Stimulated activated CD8-positive, alpha-beta memory T cell treated with anti-CD3 and anti-CD28 coated beads, Interleukin-7, amount 100 ng/mL, for 1 hour (primary cell): ENCODE measurements around the gene TBX3.

Experiments
- DNase-seq, 2 donors: peaks; one replicate each; pipeline ENCODE4 v3.0.0-alpha.2; 2020; ENCODE audit warnings: low read depth in 2 of 2

TBX3 gene

DNA sequence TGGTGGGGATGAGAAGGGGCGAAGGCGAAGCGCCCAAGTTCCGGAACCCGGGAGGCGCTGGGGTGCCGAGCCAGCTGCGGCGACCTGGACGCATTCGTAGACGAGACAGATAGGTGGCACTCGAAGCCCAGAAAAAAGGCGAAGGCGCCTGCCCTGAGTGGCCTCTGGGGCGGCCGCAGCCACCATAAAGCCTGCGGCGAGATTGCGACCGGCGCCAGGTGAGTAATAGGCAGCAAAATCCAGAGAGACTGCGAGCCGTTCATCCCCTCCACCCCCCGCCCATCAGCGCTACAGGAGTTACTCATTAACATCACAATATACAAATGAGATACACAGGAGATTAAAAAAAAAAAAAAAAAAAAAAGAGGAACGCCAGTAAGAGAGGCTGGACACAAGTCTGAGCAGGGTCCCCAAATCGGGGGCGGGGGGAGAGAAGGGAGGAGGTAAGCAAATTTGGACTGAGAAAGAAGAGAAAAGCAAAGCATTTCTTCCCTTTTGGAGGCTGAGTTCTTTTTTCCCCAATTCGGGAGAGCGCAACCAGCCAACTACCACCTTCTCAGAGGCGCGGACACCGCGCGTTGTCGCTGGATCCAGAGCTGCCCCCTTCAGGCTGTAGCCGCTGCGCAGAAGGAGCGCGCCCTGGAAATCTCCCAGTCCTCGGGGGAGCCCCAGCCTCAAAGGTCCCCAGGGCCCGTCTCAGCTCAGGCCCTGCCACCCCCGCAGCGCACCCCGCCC, 15.7 kb downstream of the TBX3 start:
- DNase-seq: no peak

DNA sequence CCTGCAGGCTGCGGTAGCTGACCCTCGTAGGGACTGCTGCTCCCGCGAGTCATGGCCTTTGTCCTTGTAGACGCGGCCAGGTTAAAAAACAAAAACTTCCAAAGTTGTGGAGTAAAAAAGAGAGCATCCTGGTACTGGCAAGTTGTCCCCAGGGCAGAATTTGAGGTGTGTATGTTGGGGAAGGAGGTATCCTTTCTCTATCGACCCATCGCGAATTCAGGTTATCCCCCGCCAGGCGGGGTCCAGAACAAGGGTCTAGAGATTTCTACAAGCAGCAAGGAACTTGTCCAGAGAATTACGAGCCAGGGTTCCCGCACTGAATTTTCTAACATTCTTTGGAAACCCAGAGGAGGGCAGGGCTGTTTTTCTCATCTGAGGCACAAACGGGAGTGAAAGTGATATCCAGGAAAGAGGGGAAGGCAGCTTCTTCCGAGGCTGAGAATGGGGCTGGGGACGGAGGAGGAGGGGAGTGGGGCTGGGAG, 16.3 kb downstream of the TBX3 start:
- DNase-seq: no peak

DNA sequence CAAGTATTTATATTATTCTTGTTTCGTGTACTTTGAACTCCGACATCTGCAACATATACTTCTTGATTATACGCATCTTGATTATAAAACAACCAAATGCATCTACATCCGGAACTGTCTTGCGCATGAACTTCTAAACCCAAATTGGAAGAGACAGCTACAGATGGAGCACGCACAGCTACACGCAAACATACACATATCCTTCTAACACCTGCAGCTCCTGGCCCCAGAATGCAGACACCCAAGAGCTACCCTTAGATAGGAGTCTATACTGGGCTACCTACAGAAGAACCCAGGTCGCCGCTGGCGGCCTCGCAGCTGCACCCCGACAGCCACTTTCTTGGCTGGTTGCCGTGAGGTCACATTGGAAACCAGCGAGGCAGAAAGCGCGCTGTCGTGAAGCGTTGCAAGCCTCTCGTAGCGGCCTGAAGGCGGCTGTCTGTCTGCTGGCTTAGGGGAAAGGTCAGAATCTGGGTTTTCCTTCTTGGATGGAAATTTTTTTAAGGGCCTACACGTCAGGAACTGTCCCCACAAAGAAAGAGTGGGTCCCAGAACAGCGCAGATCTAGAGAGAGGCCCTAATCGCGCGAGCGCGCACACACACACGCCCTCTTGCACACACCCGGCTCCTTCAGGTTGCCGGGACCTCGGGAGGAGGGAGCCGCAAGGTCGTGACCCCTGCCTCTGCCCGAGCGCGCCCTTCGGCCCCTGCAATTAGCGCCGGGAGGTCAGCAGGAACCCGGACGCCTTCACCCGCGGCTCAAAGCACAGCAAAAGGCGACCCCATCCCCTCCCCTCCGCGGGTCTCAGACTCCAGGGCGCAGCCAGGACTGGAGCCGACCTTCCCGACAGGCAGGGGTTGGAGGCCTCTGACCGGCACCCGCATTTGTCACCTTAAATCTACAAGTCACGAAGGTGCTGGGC, 17.0 kb downstream of the TBX3 start:
- no peak for DNase-seq

DNA sequence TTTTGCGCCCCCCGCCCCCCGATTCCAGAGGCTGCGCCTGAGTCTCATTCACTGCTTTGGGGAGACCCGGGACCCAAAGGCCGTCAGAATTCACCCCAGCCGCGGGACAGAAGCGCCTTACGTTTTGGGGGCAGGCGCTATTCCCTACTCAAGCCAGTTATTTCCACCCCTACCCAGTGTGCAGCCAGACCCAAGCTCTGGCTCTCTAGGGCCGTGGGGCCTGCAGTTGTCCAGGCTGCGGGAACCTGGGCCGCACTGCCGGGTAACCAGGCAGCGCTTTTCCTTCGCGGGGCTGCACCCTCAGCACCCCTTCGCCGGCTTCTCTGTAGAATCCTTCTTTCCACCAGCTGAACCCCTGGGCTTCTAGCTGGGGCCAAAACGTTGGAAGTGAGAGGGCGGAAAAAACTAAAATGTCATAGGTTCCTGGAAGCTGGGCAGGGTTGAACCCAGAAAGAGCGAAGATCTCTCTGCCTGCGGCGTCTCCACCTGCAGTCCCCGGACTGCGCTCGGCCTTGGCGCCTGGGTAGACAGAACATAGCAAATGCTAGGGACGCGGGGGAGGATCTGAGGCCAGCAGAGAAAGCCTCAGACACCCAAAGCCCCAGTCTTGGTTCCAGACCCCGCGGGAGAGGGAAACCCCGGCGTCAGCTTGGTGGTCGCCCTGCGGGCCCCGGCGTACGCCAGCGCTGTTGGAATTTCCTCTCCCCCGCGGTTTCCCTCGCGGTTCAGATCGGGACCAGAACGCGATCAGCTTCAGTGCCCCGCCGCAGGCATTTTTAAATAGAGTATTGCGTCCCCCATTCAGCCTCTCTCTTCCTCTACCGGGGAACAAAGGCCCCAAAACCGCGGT, 18.3 kb downstream of the TBX3 start:
- no peak for DNase-seq

DNA sequence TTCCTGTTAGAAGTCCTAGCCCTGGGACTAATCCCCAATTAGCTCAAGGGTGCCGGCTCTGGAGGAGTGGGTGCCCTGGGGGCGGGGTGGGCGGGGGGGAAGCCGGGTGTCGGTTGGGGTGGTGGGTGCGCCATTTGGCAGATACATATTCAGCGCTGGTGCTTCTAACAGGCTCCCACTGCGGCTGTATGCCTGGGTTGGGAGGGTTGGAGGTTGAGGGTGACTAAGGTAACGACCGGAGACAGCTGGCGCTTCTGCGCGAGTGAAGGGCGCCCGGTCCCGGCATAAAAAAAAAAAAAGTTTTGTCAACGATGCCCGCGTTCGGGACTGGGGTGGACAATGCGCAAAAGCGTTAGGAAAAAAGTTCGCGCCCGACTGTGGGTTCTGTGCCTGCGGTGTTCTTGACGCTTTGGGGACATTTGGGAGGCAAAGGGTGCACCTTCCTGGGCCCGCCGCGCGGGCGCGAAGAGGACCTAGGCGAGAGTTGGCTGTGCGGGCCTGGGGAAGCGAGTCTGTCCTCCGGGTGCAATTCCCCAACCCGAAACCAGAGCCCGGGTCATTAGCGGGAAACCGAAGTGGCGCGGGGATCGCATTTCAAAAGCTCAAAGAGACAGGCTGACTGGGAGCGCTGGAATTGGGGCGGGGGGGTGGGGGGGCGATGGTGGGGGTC, 19.2 kb downstream of the TBX3 start:
- DNase-seq: no peak

DNA sequence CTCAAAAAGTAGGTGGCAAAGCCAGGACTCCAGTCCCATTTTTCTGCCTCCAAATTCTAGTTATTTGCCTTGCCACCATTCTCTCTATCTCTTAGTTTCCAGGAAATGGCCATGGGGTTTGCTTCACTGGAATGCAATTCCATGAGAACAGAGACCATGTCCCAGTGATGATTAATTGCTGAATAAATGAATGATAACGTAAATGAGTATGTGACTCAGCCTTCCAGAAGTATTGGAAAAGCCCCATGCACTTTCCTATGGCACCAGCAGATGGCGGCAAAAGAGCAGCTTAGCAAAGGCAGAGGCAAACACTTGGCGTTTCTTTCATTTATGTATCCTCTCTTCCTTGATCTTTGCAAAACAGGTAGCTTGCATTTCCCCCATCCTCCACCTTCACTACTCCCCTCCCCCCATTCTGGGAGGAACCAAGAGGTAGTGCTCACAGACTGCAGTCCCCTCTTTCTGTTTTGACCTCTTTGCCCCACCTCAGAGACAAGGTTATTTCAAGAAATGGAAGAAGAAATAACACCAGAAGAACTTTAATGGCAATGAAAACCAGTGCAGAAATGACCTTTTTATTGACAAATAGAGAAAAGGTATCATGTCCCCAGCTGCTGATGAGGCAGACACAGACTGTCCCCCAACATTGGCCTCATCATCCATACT, 21.3 kb downstream of the TBX3 start:
- DNase-seq: peak; percentile 20 to 45

DNA sequence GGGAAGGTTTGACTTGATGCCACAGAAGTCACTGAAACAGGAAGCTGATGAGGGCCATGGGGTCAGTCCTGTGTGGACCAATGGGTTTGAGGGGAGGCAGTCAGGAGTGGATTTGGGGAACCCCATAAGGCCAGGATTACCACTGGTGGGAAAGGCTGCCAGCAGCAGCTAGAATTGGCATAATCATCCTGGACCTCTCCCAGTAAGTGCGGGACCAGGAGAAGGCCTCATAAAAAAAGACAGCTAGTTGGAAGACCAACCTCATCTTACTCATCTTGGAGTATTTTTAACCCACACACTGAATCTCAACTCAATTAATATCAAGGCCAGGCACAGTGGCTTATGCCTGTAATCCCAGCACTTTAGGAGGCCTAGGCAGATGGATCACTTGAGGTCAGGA, 22.7 kb downstream of the TBX3 start:
- DNase-seq: no peak

DNA sequence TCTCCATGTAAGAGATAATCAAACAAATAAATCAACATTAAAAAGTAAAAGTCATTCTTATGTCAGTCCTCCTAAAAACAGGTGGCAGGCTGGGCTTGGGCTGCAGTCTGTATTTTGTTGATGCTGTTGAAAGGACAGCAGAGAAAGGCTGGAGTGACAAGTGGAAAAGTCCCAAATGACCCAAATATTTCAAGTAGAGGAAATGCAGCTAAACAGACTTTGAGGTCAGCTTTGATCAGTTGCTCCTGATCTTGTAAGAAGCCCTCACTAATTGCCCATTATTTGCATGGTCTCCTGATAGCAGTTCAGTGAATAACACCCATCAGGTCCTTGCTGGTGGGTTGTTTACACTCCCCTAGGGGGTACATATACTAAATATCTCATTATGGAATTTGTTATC, 24.9 kb downstream of the TBX3 start:
- DNase-seq: no peak

DNA sequence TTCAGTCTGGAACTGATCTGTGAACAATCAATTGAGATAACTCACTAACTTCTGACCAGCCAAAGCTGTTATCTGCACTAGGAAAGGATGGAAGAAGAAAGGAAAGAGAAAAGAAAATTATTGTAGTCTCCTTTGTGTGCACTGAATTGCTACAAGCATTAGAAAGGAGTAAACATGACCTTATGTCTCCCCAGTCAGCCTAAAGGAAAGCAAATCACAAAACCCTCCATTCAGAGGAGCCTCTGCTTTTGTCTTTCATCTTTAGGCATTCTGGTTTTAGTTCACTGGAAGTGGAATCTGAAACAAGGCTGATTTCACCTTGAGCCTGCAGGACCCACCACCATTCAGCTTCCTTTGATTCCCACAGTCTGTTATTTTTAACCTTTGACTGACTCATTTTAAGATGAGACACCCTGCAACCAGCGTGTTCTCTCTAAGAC, 26.0 kb downstream of the TBX3 start:
- no peak for DNase-seq

DNA sequence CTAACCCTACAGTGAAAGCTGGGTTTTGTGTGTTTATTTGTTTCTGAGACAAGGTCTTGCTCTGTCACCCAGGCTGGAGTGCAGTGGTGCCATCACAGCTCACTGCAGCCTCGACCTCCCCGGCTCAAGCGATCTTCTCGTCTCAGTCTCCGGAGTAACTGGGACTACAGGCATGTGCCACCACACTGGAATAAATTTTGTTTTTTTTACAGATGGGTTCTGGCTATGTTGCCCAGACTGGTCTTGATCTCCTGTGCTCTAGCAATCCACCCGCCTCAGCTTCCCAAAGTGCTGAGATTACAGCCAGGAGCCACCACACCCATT, 26.4 kb downstream of the TBX3 start:
- DNase-seq: no peak

DNA sequence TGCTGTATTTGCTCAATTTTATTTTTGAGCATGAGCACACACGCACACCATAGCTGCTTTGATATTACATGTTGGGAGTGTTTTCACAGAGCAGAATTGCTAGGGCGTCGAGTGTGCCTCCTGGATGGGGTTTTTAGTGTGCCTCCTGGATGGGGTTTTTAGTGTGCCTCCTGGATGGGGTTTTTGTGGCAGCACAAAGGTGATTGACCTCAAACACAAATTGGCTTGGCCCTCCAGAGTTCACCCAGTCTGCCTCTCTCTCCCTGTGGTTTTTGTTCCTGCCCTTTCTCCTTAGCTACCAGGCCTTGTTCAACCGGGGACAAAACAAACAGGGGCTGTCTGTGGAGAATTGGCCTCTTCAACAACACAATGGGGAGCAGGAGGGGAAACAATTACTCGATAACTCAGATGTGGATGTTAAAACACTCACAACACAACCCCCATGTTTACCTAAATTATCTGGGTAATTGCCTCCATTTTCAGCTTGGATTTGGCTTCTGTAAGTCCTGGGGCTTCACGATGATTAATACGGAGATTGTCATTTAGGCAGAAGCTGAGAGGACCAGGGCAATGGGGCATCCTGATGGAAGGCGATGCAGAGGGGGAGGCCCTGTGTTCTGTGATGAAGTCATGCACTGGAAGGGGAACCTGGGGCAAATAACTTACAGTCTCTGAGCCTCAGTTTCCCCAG, 26.9 kb downstream of the TBX3 start:
- no peak for DNase-seq

DNA sequence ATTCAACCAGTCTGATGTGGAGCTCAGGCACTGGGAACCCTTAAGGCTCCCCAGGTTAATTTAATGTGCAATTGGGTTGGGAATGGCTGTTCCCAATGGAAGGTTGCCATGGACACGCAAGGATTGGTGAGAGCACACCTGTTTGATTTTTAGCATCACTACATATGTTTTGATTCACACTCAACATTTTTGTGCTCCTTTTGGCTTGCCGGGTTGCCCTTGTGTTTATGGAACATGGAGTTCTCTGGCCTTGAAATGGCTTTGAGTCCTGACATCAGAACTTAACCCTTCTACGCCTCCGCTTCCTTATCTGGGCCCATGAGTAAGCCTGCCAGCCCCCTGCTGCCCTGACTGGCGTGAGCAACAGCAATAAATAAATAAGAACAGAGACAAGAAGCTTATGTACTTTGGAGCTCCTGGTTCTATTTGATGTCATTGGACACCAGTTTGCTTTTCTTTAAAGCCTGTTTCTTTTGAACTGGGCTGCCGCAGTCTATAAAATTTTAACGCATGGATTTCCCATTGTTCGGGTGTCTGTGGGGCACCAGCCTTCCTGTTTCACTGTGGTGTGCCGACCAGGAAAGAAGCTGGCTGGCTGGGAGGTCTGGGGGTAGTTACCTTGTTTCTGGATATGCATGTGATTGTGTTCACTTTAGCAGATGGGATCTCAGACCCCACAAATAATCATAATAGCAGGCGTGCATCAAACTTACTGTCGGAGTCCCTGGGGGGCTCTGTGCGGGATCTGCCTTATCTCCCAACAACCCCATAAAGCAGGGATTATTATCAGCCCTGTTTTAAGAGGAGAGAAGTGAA, 27.8 kb downstream of the TBX3 start:
- no peak for DNase-seq

DNA sequence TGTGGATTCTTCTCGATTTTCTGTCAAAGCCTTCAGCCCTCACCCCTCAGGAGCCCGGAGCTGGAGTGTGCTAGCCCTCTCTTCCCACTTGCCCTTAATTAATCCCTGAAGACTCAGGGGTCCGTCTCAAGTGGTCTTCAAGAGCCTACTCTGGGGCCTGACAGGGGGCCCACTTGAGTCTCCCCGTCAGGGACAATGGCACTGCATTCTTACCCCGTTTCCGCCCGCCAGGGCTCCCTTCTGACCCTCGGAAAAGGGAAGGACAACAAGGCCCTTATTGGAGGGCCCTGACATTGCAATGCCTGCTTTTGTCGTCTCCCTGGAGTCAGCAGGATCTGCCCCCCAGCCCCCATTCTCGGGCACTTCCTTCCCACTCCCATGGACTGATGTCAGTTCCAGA, 34.4 kb downstream of the TBX3 start:
- no peak for DNase-seq

DNA sequence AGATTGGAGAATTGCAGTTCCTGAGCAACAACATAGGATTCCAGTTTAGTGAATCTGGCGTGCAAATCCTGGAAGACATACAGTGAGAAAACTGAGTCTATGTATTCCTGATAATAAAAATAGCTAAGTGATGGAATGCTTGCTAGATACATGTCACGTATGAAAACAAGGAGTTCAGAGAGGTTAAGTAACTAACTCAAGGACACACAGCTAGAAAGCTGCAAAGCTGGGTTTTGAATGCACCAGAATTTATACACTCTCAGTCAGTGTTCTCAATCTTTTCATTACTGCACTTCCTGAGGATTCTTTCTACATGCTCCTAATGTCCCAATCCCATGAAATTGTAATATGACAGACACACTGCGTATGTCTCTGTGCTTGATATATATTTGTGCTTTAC, 35.3 kb downstream of the TBX3 start:
- no peak for DNase-seq

DNA sequence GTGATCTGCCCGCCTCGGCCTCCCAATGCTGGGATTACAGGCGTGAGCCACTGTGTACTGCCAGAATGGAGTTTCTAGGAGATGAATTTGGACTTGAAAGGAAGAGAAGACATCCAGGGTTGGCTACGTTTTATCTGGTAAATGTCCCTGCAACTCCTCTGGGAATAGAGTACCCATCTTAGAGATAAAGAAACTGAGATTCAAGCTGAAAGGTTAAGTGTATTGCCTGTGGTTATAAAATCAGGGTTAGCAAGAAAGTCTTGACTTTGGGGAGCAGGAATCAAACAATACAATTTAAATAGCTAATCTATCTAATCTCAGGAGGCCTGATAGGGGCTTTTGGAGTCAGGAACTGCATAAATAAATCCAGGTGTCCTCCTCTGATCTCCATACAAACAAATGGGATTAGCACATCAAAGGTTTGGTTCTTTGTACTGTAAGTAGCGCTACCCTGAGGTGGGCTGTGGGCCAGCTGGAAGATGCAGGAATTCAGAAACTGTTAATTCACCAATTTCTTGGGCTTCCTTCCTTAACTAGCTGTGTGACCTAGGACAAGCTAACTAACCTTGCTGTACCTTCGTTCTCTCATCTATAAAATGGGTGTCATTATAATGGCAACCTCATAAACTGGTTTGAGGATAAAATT, 45.1 kb downstream of the TBX3 start:
- no peak for DNase-seq

DNA sequence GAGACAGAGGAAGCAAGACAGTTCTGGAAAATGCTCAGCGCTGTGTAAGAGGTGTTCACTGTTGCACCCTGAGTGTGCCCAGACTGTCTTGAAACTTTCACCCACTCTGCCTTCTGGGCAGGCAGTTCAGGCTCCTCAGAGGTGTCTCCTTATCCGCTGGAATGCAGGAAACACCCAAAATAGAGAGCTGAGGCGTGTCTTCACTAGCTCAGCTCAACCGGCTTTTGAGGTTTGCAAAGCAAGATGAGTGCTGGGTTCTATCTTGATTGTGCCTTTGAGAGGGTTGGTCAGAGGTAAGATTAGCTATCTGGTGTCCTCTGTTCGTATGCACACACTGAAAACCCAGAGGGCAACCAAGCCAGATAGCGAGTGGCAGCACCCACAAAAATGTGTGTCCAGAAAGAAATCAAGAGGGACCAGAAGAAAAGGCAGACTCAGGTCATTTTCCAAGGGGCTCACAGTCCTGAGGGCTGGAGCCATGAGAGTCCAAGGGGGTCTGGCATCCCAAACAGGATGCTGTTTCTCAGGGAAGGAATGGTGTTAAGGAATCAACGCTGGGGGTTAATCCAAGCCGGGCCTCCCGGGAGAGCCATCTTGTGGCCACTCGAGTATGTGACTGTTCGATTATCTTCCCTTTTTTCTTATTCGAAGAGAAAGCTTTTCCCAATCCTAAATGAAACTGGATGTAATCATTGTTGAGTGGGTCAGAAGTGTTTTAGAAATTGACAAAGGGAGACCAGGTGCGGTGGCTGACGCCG, 47.1 kb downstream of the TBX3 start:
- DNase-seq: no peak

DNA sequence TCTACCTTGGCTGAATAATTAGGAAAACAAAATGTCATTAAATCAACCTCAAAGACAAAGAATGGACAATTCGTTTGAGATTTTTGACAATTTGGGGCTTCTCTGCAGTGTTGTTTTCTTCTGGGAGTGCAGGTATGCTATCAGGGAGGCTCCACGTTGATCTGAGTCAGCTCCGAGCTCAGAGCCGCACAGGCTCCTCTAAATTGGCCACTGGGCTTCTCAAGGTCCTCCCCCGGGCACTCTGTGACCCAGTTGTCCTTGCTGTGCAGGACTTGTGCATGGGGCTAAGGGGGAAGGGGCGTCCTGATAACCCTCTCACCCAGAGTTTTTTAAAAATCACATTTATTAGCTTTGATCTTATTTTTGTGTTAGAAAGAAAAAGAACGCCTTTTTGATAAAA, 52.7 kb downstream of the TBX3 start:
- no peak for DNase-seq

DNA sequence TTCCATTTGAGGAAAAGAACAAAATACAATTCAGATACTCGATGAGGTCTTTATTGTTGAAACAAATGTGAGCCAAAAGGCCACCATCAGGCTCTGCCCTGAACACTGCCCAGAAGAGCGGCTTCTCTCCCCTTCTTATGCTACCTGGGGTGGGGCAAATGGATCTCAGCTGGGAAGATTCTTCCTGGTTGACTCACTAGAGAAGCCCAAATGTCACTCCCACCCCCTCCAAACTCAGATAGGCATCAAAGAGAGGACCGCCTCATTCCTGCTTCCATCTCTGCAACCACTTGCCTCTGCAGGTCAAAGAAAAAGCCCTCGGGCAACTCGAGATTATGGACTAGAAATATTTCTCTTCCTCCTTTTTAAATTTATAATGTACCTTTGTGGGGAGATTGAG, 55.8 kb downstream of the TBX3 start:
- DNase-seq: no peak
